ENCODE data around the gene LTBP3. TPM values are rescaled to one million over a fixed set of nuclear protein-coding genes. Genes with fewer than 3 reads are reported as not detected.

LTBP3 gene
- total and polyA plus RNA-seq, 11 donors, result 26.3 to 125 (median 75.6) TPM

DNA sequence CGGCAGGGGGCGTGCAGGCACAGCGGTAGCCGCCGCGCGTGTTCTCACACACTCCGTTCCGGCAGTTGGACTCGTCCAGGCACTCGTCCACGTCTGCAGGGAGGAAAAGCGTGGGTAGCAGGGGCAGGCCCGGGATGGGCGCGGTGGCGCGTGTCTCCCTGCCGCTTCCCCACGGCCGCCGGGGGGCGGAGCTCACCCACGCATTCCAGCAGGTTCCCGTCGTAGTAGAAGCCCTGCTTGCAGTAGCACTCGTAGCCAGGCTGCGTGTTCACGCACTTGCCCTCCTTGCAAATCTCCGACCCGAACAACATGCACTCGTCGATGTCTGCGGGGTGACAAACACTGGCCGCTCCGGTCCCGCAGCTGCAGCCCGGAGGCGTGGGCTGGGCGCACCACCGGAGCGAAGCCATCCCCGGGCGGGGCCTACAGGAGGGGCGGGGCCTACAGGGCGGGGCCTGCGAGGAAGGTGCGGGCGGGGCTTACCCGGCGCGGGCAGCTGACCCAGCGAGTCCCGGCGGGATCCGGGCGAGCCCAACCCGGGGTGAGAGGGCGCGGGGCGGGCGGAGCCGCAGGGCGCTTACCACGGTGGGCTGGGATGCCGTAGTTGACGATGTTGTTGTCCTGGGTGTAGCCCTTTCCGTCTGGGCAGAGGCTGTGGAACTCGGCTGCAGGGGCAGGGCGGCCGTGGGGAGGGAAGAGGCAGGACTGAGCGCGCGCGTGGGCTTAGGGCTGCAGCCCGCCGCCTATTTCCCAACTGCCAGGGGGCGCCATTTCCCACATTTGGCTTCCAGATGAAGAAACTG is 17.7 kb downstream of the LTBP3 start:
- TF ChIP-seq POLR2A (IDR thresholded peaks at IDR 0.05) (peak in 1 of 2 donors; percentile 49), CTCF (IDR thresholded peaks at IDR 0.05) (peak; percentile 79 to 95 (median 88))
- intact Hi-C loops (cut with DNase I), result loop anchor here in 9 of 10 donors (1.0 to 10.0 kb wide), 13 partner anchors 14 to 454 kb away; partner anchors contain the start of genes ZNRD2 (in 4 of the 9), EHBP1L1 (in 1 of the 9), KCNK7 (in 1 of the 9) and LTBP3 (in 1 of the 9)
- H3K27me3 ChIP-seq, result no peaks in the 10 kb centered on the region
- WGBS, 4 donors, result 0 to 1% (median 0%) methylated on average over 16 to 78 of the region's 78 CpGs
- no peaks in the 10 kb centered on the region for H3K9me3 ChIP-seq
- peaks cover 0 to 28% (median 20%) of the 10 kb centered on the region in 12 donors for H3K4me1 ChIP-seq
- peak; percentile 90 to 95 (median 93) for DNase-seq
- H3K36me3 ChIP-seq, result peaks cover 0 to 63% (median 41%) of the 10 kb centered on the region in 9 donors
- peak overlapping the region; percentile 11 to 66 (median 52) for H3K4me3 ChIP-seq
- H3K27ac ChIP-seq, result peak overlapping the region; percentile 66 to 95 (median 88)
- ATAC-seq, result peak; percentile 84 to 93 (median 91)

DNA sequence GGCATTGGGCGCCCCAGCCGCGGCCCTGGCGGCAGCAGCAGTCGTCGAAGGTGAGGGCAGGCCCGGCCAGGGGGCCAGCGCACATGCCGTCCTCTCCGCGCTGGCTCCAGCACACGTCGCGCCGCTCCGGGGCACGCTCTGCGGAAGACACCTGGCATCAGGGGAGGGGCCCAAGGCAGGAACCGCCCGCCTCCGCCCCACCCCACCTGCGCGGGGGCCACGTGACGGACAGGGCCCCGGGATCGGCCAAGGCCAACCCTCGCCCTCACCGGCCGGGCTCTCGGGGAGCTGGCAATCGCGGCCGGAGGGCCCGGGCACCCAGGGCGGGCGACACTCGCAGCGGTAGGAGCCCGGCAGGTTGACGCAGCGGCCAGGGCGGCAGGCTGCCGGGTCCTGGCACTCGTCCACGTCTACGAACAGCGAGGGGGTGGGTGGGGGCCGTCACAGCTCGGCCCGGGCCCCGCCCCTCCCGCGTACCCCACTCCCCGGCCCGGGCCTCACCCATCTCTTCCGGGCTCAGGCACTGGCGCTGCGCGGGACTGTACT is 18.3 kb downstream of the LTBP3 start:
- intact Hi-C loops (cut with DNase I), result loop anchor here (1.0 to 10.0 kb wide), 13 partner anchors 15 to 455 kb away; partner anchors contain the start of genes ZNRD2 (in 4 of the 10), KCNK7 (in 2 of the 10), EHBP1L1 (in 1 of the 10) and MAP3K11 (in 1 of the 10)
- Histone ChIP-seq H3K4me1 (peaks cover 0 to 28% (median 20%) of the 10 kb centered on the region in 12 donors), H3K4me3 (peak overlapping the region; percentile 11 to 66 (median 52)), H3K27ac (peak overlapping the region; percentile 66 to 95 (median 88)), H3K27me3 (no peaks in the 10 kb centered on the region), H3K36me3 (peaks cover 0 to 64% (median 44%) of the 10 kb centered on the region in 9 donors), H3K9me3 (no peaks in the 10 kb centered on the region)
- DNase-seq (peak in 1 of 5 donors; percentile 49), ATAC-seq (peak in 2 of 4 donors; percentile 6 to 46)
- 20 to 58% (median 23%) methylated on average over 14 to 60 of the region's 60 CpGs for whole genome bisulfite sequencing, 4 donors
- TF ChIP-seq POLR2A (IDR thresholded peaks at IDR 0.05), result no peak
- TF ChIP-seq CTCF (IDR thresholded peaks at IDR 0.05), result peak in 5 of 12 donors; percentile 41 to 70 (median 64)

- peaks cover 0 to 28% (median 20%) of the 10 kb centered on the region in 12 donors for H3K4me1 ChIP-seq
- WGBS, 4 donors, result 84 to 88% (median 87%) methylated on average over 47 to 92 of the region's 92 CpGs
- intact Hi-C loops (cut with DNase I), result loop anchor here in 2 of 10 donors (5.0 kb wide), 2 partner anchors 53 to 58 kb away; partner anchors contain the start of gene KCNK7 (in 1 of the 2)
- DNase-seq, result no peak
- no peaks in the 10 kb centered on the region for H3K27me3 ChIP-seq
- peaks cover 0 to 66% (median 50%) of the 10 kb centered on the region in 9 donors for H3K36me3 ChIP-seq
- H3K27ac ChIP-seq, result peak overlapping the region in 11 of 12 donors; percentile 80 to 95 (median 88)
- H3K4me3 ChIP-seq, result peak overlapping the region in 8 of 12 donors; percentile 49 to 66 (median 56)
- ATAC-seq, result no peak
- no peaks in the 10 kb centered on the region for H3K9me3 ChIP-seq
- TF ChIP-seq POLR2A (IDR thresholded peaks at IDR 0.05), result no peak
- TF ChIP-seq CTCF (IDR thresholded peaks at IDR 0.05), result no peak
Observed at GRCh38 chr11:65538915-65539743, 19.0 kb downstream of the LTBP3 start.

Data from heart left ventricle (tissue), 16 donors.